Inferior parietal cortex (tissue), 1 donor: ENCODE measurements around the gene SLC1A3.

ENCODE experiments used
- DNase-seq: peaks from one replicate; pipeline ENCODE4 v3.0.0-alpha.2; 2016; ENCODE audit errors: extremely low spot score

The SLC1A3 gene

DNA sequence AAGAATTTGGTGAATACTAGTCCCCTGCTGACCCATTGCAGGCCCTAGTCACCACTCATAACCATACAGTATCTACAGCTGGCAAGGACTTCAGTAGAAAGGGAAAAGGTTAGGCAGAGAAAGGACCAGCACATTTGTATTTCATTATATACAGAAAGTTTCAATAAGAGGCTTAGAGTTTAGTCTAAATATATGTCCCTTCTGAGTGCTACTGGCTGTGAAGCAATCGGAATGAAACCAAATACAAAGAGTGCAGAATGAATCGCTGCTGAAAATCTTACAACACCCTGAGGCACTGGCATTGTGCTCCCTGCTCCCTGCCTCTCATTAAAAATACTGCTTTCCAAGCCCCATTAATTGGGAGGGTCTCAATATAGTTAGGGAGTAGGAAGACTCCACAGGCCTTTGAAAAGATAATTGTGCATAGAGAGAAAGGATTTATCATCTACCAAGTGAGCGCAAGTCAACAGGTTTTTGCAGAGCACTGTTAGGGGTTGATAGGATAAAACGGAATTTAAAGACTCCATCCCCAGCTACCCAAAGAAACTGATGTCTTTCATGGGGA is 110.8 kb downstream of the SLC1A3 start:
- no peak for DNase-seq

- no peak for DNase-seq
Measured at GRCh38 chr5:36719282-36719681, 112.9 kb downstream of the SLC1A3 start.

DNA sequence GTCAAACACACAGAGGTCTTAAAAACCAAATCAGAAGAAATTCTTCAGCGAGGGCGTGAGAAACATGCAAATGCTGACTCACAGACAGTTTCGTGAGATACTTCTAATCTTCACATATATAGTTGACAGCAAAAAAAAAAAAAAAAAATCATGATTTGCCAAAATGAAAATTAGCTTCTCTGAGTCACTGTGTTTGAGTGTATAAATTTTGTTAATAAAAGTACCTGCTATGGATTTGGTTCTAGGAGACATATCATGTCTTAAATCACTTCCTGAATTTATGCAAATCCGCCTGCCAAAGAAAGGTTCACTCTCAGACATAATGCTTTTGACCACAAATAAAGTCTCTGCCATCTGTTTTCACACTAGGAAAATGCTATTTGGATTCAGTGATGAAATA is 114.3 kb downstream of the SLC1A3 start:
- no peak for DNase-seq

GRCh38 chr5:36721664-36722235 is 115.3 kb downstream of the SLC1A3 start:
- no peak for DNase-seq

GRCh38 chr5:36722900-36723299 is 116.5 kb downstream of the SLC1A3 start:
- DNase-seq = no peak

- no peak for DNase-seq
Measured at GRCh38 chr5:36723912-36724311, 117.5 kb downstream of the SLC1A3 start.

DNA sequence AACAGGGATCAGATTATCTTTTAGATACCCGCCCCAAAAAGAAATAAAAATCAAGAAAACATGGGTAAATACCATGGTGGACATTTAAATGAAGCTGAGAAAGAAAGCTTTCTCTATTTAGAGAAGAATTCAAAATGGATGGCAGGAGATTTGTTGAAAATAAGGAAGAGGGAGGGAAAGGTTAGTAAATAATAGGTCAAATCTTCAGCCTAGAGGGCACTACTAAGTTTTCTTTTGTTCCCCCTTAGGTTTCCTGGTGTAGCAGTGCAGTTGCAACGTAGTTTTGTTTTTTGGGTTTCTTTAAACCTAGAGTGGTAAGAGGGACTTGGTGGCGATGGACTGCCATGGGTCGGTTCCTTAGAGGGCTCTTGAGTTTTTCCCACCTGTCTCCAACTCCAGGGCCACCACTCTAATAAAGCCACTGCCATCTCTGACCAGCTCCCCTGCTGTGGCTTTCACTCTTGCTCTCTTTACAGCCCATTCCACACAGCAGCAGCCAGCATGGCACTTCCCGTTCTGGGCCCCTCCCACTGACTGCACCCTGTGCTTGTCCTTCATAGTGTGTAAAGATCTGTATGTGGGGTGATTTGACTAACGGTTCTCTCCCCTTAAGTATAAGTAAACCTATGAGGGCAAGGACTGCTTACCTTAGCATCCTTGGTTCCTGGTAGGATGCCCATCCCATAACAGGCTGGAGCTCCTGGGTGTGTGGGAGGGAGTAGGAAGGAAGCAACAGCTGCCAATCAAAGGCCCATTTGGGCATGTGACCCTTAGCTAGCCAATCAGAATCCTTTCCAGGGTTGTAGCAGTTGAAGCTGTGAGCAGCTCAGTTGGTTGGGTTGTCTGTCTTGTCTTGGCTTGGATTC is 118.3 kb downstream of the SLC1A3 start:
- peak; percentile 43 for DNase-seq

GRCh38 chr5:36726317-36726716 is 119.9 kb downstream of the SLC1A3 start:
- DNase-seq = no peak

- no peak for DNase-seq
Measured at GRCh38 chr5:36726767-36727166, 120.4 kb downstream of the SLC1A3 start.

- peak; percentile 91 for DNase-seq
Measured at GRCh38 chr5:36728697-36729543, 122.5 kb downstream of the SLC1A3 start.

GRCh38 chr5:36730537-36731216 is 124.3 kb downstream of the SLC1A3 start:
- DNase-seq = no peak

DNA sequence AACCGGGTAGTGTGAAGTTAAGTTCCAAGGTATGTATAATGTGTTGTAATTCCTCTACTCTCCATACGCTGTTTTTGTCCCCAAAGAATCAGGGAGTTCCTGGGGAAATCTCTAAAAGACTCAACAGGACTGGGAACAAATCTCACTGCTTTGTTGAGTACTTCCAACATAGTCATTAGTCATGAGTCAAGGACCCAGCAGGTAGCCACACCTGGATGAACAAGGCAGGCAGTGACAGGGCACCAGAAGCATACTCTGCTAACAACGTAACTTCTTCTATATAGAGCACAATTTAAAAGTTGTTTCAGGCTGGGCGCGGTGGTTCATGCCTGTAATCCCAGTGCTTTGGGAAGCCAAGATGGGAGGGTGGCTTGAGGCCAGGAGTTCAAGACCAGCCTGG is 126.8 kb downstream of the SLC1A3 start:
- DNase-seq = no peak

DNA sequence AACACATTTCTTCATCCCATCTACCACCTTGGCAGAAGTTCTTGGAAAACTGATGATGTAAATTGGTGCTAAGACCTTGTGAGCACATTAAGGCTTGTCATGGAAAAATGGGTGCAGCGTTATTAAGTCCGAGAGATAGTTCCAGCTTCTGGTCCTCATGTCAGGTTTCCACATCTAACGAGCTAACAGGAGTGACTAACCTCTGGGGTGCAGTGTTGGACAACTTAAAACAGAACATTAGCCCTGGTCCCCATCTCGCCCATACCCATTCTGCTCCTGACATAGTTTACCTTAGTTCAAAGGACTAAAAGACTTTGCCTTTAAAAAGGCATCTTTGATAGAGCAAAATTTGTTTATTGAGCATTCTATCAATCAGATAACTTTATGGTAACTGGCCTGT is 128.0 kb downstream of the SLC1A3 start:
- no peak for DNase-seq

GRCh38 chr5:36735891-36736290 is 129.5 kb downstream of the SLC1A3 start:
- DNase-seq = no peak
